RWPE2 (cell line): ENCODE results near the gene ERRFI1.

Experiments
- ATAC-seq: fragments of 200-7000 bp; cut with Tn5 transposase; 3 replicates; pipeline ENCODE4 v1.9.1; 2021; ENCODE audit warnings: low read depth
- DNase-seq: peaks from one replicate; pipeline ENCODE4 v3.0.0-alpha.2; 2020; ENCODE audit warnings: low spot score
- H3K27ac ChIP-seq: fragments of 450-650 bp; 2 replicates; pipeline ENCODE4 v1.5.1; 2017; ENCODE audit warnings: mild to moderate bottlenecking; ENCODE audit not compliant: poor library complexity, severe bottlenecking
- H3K27me3 ChIP-seq: fragments of 250-450 bp; sonication (Bioruptor Pico); 2 replicates; pipeline ENCODE4 v1.5.1; 2021; ENCODE audit warnings: mild to moderate bottlenecking, moderate library complexity; ENCODE audit not compliant: insufficient read depth, poor library complexity, severe bottlenecking
- H3K36me3 ChIP-seq: fragments of 250-450 bp; sonication (Bioruptor Pico); 2 replicates; pipeline ENCODE4 v1.5.1; 2020; ENCODE audit warnings: low read depth, mild to moderate bottlenecking, moderate library complexity
- H3K4me1 ChIP-seq: fragments of 250-450 bp; sonication (Bioruptor Pico); 2 replicates; pipeline ENCODE4 v1.5.1; 2021; ENCODE audit warnings: mild to moderate bottlenecking, moderate library complexity; ENCODE audit not compliant: insufficient read depth, poor library complexity, severe bottlenecking
- H3K4me3 ChIP-seq: fragments of 250-450 bp; sonication (Bioruptor Pico); 2 replicates; pipeline ENCODE4 v1.5.1; 2021; ENCODE audit warnings: mild to moderate bottlenecking, moderate library complexity; ENCODE audit not compliant: severe bottlenecking
- H3K9me3 ChIP-seq: fragments of 250-450 bp; sonication (Bioruptor Pico); 2 replicates; pipeline ENCODE4 v1.5.1; 2021; ENCODE audit warnings: mild to moderate bottlenecking, moderate library complexity; ENCODE audit not compliant: severe bottlenecking
- TF ChIP-seq, protein P1 (sequence below): fragments of 450-650 bp; IDR thresholded peaks from one replicate; pipeline ENCODE4 v1.5.1; 2017; ENCODE audit warnings: mild to moderate bottlenecking, moderate library complexity; ENCODE audit not compliant: poor library complexity, severe bottlenecking

Gene ERRFI1

DNA sequence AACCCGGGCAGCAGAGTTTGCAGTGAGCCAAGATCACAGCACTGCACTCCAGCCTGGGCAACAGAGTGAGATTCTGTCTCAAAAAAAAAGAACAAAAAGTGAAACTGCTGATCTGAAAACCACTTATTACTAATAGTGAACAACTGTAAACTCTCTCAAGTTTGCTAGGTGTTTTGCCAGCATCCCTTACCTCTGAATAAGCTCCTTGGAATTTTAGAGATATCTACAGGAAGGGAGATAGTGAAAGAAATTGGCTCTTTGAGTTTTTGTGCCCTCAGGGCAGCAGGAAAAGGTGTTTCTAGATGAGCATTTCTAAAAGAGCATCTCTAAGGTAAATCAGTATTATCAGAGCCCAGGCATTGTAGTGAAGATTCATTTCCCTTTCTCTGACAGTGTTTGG, 37.5 kb downstream of the ERRFI1 start:
- H3K27me3 ChIP-seq = no peaks in the 10 kb centered on the region
- TF ChIP-seq, protein P1, sequence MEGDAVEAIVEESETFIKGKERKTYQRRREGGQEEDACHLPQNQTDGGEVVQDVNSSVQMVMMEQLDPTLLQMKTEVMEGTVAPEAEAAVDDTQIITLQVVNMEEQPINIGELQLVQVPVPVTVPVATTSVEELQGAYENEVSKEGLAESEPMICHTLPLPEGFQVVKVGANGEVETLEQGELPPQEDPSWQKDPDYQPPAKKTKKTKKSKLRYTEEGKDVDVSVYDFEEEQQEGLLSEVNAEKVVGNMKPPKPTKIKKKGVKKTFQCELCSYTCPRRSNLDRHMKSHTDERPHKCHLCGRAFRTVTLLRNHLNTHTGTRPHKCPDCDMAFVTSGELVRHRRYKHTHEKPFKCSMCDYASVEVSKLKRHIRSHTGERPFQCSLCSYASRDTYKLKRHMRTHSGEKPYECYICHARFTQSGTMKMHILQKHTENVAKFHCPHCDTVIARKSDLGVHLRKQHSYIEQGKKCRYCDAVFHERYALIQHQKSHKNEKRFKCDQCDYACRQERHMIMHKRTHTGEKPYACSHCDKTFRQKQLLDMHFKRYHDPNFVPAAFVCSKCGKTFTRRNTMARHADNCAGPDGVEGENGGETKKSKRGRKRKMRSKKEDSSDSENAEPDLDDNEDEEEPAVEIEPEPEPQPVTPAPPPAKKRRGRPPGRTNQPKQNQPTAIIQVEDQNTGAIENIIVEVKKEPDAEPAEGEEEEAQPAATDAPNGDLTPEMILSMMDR = no peak
- peaks cover 7% of the 10 kb centered on the region for H3K4me1 ChIP-seq
- peak overlapping the region; percentile 72 for H3K27ac ChIP-seq
- peaks cover 23% of the 10 kb centered on the region for H3K36me3 ChIP-seq
- H3K4me3 ChIP-seq = no peak overlapping the region
- ATAC-seq = peak; percentile 81
- DNase-seq = no peak
- H3K9me3 ChIP-seq = no peaks in the 10 kb centered on the region

DNA sequence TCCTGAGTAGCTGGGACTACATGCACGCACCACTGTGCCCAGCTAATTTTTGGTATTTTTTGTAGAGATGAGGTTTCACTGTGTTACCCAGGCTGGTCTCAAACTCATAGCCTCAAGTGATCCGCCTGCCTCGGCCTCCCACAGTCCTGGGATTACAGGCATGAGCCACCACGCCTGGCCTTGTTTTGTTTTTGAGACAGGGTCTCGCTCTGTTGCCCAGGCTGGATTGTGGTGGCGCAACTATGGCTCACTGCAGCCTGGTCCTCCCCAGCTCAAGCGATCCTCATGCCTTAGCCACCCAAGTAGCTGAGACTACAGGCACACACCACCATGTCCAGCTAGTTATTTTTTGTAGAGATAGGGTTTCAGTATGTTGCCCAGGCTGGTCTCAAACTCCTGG, 38.6 kb downstream of the ERRFI1 start:
- TF ChIP-seq, protein P1 = no peak

DNA sequence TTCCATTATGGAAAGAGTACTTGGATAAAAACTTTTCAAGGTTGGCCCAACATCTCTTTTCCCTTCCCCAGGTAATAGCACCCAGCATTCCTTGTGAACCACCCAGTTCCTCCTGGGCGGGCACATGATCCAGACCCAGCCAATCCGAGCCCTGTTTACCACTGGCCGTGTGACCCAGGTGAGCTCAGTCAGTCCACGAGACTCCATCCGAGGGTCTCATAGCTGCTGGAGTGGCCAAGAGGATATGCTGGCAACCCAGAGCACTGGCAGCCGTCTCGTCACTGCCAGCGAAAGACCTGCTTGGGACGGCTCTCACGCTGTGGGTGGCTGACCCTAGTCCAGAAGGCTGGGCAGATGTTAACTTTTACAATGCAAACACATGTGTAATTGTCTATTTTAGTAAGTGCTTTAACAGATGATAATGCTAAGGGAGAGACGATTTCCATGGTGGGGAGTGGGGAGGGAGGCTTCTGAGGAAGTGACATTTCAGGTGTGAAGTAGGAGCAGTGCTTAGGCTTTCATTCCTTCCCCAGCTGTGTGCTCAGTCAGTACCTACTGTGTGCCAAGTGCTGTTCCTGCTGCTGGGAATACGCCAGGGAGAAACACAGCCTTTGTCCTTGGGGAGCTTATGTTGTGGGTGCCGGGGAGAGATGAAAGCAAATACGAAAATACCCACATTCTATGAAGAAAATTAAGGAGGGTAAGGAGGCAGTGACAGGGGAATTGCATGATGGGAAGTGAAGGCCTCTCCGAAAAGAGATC, 40.1 kb downstream of the ERRFI1 start:
- Histone ChIP-seq H3K4me3 (no peak overlapping the region), H3K4me1 (peaks cover 7% of the 10 kb centered on the region), H3K27me3 (no peaks in the 10 kb centered on the region), H3K27ac (no peak overlapping the region), H3K36me3 (peaks cover 36% of the 10 kb centered on the region), H3K9me3 (no peaks in the 10 kb centered on the region)
- DNase-seq (no peak), ATAC-seq (no peak)
- TF ChIP-seq, protein P1 = no peak

More for the DNA sequence above, 38.6 kb downstream of the ERRFI1 start:
- Histone ChIP-seq H3K4me3 (no peak overlapping the region), H3K27ac (peak overlapping the region; percentile 72), H3K4me1 (peaks cover 7% of the 10 kb centered on the region), H3K27me3 (no peaks in the 10 kb centered on the region), H3K36me3 (peaks cover 33% of the 10 kb centered on the region), H3K9me3 (no peaks in the 10 kb centered on the region)
- ATAC-seq = no peak
- no peak for DNase-seq

DNA sequence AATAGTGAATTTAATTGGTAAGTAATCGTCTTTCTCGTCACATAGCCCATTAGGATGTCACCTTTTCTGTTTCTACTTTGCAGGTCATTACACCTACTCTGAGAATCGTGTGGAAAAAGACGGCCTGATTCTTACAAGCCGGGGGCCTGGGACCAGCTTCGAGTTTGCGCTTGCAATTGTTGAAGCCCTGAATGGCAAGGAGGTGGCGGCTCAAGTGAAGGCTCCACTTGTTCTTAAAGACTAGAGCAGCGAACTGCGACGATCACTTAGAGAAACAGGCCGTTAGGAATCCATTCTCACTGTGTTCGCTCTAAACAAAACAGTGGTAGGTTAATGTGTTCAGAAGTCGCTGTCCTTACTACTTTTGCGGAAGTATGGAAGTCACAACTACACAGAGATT, 41.3 kb downstream of the ERRFI1 start:
- Histone ChIP-seq H3K9me3 (no peaks in the 10 kb centered on the region), H3K4me1 (peaks cover 7% of the 10 kb centered on the region), H3K36me3 (peaks cover 40% of the 10 kb centered on the region), H3K27ac (no peak overlapping the region), H3K4me3 (no peak overlapping the region), H3K27me3 (no peaks in the 10 kb centered on the region)
- DNase-seq = no peak
- no peak for ATAC-seq
- TF ChIP-seq, protein P1 = no peak
